CD4-positive, alpha-beta T cell treated with Interleukin-2 at 100 ng/mL for 4 hours (primary cell): Measurements from ENCODE around the gene VPS37C.
"Not testable (repeated sequence)": the region's sequence is repeated elsewhere in the genome, so short reads cannot be mapped to it uniquely, and the experiment has no call there.

ENCODE experiments used
- DNase-seq: peaks from one replicate; pipeline ENCODE4 v3.0.0-alpha.2; 2020; ENCODE audit warnings: low spot score

Gene VPS37C

DNA sequence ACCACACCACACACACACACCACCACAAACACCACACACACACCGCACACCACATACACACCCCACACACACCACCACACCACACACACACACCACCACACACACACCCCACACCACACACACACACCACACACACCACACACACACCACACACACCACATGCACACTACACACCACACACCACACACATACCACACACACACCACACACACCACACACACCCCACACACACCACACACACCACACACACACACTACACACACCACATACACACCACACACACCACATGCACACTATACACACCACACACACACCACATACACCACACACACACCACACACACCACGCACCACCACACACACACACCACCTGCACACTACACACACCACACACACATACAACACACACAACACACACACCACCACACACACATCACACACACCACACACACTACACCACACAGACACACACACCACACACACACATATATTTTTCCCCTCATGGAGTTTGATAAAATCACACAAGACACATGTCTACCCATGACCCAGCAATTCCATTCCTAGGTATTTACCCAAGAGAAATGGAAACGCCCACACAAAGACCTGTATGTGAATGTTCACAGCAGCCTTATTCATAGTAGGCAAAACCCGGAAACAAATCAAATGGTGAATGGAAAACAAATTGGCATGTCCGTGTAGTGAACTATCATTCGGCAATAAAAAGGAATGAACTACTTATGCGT lies 44.6 kb downstream of the VPS37C start:
- no peak for DNase-seq

DNA sequence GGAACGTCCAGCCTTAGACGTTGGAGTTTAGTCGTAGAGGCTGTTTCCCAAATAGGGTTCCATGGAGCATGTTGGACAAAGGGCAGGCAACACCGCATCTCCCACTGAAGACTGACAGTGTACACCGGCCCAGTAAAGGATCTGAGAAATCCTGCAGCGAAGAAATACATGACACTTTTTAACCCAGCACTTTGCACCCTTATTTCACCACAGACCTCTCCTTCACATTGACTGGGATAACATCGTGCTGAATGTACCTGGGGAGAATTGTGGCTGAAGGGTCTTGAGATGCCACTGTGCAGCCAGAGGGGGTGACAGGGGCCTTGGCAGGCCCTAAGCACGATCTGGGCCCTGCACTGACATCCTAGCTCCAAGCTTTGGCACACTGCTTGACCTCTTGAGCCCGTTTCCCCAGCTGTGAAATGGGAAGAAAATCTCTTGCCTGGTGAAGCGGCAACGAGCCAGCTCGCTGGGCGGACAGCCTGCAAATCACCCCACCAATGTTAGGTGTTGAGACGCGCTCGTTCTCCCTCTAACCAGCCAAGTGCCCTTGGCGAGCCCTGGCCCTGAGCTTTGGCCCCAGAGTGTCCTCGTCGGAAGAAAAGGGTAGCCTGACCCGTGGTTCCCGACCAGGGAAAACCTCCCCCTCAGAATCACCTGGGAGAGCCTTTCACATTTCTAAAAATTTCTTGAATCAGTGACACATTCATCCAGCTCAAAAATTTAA lies 45.6 kb downstream of the VPS37C start:
- no peak for DNase-seq

DNA sequence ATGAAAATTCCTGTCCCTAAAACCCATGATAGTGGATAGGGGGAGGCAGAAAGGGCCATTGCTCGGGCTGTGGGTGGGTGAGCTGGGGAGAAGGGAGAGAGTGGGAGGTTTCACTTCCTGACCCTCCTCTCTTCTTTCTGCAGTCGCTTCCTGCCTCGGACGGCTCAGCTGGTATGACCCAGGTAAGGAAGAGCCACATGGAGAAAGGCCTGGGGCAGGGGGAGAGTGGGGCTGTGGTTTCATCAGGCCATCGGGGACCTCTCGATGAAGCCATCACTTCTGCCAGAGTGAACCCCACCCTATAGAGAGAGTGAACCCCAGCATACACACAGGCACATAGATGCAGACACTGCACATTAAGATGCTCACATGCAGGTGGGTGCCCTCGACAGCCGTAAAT lies 46.3 kb downstream of the VPS37C start:
- no peak for DNase-seq

DNA sequence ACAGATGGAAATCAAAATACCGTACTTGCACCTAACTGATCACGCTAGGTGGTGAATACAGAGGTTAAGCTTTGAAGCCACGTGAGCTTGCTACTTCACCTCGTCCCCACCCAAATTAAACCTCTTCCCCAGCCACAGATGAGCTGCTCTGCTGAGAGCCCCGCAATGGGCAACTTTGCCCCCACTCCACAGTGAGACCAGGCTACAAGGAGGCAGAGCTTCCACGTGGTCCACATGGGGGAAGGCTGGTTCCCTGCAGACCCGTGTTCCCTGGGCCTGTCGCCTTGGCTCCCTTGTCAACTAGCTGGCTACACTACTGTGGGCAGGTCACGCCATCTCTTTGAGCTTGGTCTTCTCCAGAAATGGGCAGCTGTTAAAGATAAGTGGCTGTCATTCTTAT lies 48.0 kb downstream of the VPS37C start:
- no peak for DNase-seq

DNA sequence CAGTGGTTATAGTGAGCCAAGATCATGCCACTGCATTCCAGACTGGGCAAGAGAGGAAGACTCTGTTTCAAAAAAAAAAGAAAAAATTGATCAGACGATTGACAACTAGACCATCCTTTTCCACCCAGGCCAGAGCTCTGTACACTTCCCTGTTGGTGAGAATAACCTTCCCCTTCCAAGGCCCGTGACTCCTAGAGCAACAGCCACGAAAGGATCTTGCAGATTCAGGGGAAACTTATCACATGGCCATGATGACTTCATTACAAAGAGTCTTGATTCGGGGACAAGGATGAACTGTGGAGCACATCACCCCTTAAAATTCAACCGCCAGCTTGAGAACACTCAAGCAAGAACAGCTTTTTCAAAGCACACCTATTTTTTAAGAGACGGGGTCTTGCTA lies 48.7 kb downstream of the VPS37C start:
- no peak for DNase-seq

DNA sequence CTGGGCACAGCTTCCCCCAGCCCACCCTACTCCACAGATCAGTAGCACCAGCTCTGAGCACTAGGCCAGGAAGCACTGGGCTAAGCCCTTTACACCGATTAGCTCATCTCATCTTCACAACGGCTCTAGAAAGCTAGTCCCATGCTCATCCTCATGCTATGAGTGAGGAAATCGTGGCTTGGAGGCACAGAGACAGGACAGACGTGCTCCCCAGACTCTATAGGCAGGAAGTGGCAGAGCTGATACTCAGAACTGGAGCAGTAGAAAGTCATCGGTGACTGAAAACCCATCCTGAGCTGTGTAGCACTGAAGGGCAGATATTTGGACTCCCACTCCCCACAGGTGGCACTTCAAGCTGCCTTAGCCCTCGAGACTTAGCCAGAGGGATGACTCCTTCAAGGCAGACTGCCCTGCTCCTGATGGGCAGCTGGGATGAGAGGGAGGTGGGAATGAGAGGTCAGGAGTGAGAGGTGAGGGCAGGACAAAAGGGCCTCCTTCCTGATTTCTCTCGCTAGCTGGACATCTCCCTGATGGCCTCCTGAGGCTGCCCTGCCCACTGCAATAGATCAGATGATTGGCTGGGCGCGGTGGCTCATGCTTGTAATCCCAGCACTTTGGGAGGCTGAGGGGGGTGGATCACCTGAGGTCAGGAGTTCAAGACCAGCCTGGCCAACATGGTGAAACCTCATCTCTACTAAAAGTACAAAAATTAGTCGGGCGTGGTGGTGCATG lies 49.3 kb downstream of the VPS37C start:
- peak; percentile 80 for DNase-seq

DNA sequence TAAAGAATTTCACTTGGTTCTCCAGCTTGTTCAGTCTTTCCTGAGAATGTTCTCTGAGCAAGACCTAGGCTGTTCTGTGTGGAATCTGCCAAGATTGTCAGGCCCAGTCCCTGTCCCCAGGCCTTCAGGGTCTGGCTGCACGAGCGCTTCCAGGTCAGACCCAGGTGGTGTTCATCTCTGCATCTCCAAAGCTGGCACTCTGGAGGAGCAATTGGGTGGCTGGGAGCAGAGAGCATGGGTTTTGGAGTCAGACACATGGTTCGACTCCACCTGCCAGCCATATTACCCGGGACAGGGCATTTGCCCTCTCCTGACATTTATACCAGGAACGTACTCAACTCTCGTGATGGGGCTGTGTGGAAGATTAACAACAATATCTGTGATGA lies 50.2 kb downstream of the VPS37C start:
- no peak for DNase-seq

DNA sequence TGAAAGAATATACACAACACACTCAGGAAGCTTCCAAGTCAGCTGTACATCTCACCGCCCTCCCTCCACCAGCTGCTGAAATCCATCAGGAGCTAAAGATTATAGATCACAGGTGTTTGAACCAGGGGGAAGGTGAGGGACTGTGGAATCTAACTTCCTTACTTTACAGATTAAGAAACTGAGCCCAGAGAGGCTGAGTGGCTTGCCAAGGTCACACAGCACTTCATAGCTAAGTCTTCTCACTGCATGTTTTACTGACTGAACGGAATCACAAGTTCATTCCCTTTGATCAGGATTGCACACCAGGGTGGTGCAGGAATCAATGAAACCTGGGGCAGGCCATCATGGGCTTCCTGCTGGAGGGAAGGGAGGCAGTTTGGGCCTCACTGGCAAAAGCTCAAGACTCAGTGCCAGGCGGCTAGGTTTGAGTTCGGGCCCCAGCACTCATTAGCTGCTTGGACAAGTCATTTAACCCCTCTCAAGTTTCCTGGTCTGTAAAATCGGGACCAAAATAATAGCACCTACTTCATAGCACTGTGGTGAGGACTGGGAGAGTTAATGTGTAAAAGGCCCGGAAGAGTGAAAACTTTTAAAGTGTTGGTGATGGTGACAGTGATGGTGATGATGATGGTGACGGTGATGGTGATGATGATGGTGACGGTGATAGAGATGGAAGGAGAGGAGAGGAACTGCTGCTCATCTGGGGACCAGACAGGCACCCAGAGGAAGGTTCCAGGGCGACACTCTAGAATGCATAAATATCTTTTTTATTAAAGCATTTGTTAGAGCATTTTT lies 50.8 kb downstream of the VPS37C start:
- no peak for DNase-seq

DNA sequence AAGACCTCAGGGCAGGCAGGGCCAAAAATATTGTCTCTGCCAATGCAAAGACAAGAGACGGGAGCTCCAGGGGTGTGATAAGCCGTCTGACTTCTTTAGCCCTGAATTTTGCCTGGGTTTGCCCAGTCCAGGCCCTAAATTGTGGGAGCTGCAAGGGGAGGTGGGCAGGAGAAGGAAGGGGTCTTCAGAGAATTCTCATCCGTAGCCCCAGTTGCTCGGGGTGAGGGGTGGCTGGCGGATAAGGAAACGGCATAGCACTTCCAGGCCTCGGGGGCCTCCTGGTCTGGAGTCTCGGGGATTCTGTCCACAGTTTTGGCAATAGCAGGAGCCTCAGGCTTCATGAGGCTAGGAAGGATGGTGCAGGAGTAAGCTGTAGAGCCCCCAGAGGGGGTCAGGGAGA lies 51.6 kb downstream of the VPS37C start:
- no peak for DNase-seq

DNA sequence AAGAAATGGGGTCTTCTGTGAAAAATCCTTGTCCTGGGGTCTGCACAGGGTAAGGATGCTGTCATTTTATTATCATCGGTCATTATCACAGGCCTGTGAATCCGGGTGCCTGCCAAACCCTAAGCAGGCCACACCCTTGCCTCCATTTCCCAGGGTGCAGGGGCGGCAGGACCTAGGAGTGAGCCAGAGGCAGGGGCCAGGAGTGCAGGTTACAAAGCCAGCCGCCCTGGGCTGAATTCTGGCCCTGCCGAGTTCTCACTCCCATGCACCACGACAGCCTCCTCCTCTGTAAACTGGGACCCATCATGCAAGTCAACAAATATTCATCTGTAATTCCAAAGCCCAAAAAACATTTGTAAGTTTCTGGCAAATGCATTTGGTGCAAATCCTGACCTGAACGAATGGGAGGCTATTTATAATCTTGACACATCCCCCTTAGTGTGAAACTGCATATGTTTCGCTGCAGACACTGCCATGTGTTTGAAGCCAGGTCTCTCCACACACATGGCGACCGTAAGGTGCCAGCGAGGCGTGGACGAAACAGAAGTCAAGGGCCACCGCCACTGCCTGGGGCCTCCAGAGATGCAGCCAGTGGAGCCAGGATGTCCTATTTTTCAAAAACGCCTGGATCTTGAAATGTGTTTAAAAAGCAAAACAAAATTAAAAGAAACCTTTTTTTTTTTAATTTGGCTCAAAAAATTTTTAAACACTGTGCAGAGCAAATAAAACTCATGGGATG lies 52.2 kb downstream of the VPS37C start:
- no peak for DNase-seq

DNA sequence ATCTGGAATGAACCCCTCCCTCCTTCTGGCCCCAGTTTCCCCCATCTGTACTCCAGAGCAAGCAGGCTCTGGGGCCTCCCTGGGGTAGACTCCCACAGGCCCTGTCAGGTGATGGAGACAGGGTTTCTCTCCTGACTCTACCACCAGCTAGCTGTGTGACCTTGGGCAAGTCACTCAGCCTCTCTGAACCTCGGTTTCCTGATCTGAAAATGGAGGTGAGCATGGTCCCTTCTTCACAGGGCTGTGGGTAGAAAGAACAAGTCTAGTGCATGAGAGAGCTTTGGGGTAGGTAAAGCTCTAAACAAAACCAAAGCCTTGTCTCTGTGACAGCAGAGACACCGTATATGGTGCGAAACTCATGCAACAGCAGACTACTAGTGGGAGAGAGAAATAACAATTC lies 53.3 kb downstream of the VPS37C start:
- no peak for DNase-seq

DNA sequence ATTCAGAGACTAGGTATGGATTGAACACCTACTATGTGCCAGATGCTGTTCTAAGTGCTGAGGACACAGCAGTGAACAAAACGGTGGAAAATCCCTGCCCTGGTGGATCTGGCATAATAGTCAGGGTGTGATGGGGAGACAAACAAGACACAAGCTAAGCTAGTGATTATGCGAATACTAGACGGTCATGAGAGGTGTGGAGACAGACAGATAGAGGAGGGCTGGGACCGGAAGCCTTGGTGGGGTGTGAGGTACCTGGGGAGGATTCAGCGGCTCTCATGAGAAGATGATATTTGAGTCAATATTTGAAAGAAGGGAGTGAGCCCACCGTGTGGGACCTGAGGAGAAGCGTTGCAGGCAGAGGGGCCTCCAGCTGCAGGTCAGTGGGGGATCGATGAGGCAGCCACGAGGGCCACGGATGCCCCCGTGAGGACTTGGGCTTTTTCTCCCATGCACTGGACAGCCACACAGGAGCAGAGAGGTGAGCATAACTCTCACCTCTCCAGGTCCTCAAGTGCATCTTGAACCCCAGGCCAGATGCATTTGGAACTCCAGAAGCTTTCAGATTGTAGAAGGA lies 54.2 kb downstream of the VPS37C start:
- peak; percentile 41 for DNase-seq

DNA sequence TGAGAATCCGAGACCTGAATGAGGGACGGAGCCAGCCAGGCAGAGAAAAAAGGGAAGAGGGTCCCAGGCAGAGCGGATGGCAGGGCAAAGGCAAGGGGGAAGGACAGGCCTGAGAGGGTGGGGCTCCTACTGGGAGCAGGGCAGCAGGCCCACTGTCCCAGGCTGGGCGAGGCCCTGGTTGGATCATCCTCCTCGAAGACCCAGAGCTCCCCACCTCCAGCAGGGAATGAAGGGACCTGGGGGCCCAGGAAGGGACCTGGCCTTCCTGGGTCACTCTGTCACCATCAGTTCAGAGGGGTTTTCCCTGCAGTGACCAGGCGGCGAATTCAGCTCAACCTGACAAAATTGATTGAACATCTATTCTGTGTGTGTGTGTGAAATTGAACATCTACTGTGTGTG lies 54.9 kb downstream of the VPS37C start:
- no peak for DNase-seq

DNA sequence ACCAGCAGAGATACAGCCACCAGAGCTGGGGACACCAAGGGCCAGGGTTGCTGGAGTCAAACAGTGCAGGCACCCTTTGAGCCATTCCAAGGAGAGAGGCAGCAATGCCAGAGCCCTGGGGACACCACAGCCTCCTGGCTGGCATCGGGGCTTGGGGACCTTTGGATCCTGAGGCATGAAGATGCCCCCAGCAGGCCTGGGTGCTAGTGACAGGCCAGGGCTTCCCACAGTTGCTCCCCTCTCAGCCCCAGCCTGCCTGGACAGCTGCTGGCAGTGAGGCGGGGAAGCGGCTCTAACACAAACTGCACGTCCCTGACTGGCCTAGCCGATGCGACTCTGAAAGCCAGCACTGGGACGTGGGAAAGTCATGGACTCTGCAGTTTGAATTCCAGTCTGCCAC lies 56.3 kb downstream of the VPS37C start:
- DNase-seq = no peak

DNA sequence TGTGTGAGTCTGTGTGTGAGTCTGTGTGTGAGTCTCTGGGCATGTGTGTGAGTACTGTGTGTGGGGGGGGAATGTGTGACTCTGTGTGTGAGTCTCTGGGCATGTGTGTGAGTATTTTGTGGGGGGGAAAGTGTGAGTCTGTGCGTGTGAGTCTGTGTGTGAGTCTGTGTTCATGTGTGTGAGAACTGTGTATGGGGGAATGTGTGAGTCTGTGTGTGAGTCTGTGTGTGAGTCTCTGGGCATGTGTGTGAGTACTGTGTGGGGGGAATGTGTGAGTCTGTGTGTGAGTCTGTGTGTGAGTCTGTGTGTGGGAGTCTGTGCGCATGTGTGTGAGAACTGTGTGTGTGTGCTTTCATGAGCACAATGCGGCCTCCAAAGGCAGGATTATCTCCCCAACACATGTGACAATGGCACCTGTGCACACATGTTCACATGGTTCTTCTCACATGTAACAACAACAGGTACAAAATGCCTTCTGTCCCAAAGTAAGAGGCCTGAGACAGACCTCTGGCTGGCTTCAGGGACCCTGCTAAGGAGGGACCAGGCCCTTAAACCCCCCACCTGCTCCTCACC lies 57.3 kb downstream of the VPS37C start:
- DNase-seq = no peak

DNA sequence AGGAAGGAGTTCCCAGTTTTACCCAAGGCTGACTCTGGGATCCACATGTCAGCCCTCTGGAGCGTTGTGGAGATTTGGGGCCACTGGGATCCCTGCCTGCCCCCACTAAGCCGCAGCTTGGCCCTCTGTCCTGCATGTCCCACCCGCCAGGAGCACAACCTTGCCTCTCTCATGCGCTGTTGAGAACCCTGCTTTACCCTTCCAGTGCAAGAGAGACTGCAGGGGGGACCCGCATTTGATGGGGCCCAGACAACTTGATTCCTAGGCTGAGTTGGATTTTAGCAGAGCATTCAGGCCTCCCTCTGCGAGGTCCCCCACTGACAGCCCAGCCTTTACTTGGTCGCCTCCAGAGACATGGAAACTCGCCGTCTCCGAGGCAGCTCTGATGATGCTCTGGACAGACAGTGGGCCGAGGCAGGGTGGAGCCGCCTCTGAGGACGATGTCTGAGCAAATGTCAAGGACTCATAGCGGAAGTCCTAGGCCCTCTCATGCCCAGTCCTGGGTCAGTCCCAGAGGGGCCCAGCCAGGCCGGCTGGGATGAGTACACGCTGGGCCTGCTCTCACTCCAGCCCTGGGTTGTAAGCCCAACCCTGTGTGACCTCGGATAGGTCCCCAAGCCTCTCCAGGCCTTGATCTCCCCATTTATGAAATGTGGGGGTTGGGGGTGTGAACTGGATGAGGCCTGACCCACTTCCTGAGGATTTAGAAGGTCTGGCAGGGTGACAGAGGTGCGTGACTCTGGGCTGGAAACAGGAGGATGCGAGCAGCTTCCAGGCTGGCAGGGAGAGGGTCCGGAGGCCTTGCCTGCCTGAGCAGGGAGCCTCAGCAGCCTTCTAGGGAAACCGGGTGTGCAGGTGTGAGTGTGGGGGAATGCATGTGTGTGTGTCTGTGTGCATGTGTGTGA lies 58.3 kb downstream of the VPS37C start:
- DNase-seq = no peak

DNA sequence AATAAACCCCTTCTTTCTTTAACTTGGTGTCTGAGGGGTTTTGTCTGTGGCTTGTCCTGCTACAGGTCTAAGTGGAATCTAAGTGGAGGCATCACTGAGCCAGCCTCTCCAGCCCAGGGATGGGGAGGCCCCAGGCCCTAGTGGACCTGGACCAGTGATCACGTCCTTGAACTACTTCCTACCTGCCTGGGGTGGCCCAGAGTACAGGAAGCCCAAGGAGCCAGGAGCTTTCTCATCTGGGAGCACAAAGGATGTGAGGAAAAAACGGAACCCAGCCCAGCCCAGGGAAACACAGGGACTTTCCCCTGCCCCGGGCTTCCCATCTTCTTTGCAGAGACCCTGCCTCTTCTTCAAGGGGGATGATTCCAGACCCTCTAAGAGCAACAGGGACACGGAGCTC lies 62.4 kb downstream of the VPS37C start:
- no peak for DNase-seq

DNA sequence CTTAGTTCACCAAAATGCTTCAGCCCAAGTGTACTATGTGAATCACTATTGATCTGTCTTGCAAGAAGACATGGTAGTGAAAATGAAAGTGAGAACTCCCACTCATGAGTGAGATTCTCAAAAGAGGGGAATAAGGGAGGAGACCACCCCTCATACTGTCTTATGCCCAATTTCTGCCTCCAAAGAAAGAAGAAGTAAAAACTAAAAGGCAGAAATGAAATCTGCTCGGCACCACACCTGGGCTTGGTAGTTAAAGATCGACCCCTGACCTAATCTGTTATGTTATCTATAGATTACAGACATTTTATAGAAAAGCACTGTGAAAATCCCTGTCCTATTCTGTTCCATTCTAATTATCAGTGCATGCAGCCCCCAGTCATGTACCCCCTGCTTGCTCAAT lies 63.0 kb downstream of the VPS37C start:
- DNase-seq = not testable (repeated sequence)

DNA sequence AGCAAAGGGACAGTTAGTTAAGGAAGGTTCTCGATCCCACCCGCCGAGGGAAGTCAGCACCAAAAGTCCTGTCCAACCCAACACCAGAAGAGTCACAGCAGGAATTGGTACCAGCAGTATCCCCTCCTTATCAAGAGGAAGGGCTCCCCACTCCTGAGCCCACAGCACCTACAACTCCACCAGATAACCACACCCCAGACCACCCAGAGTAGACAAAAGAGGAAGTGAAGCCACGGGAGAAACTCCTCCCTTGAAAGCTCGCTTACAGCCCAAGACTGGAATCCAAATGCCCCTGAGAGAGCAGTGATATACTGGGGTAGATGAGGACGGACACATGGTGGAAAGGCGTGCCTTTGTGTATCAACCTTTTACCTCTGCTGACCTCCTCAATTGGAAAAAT lies 66.2 kb downstream of the VPS37C start:
- DNase-seq = no peak

DNA sequence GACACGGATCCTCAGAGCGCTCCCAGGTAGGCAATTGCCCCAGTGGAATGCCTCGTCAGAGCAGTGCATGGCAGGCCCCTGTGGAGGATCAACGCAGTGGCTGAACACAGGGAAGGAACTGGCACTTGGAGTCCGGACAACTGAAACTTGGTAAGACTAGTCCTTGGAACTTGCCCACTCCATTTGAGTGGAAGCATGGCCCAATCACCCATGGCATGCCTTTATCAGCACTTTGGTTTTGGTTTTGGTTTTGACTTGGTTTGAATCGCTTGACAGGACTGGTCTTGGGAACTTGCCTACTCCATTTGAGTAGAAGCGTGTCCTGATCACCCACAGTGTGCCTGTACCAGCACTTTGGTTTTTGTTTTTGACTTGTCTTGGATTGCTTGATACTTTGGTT lies 67.1 kb downstream of the VPS37C start:
- DNase-seq = not testable (repeated sequence)
